Kidney epithelial cell (primary cell): Measurements from ENCODE around the gene ALKAL2. TPM values are rescaled to one million over a fixed set of nuclear protein-coding genes. Genes with fewer than 3 reads are reported as not detected.

ENCODE experiments used
- DNase-seq: peaks from one replicate; pipeline ENCODE4 v3.0.0-alpha.2; 2010; ENCODE audit warnings: low read depth
- H3K27me3 ChIP-seq: 2 replicates; pipeline ENCODE4 v1.6.0; 2011; ENCODE audit warnings: low read length; ENCODE audit not compliant: control insufficient read depth, insufficient read depth
- H3K36me3 ChIP-seq: 2 replicates; pipeline ENCODE4 v1.5.1; 2011; ENCODE audit warnings: low read length; ENCODE audit not compliant: control insufficient read depth, insufficient read depth
- H3K4me3 ChIP-seq: 2 replicates; pipeline ENCODE4 v1.5.1; 2011; ENCODE audit warnings: low read depth, mild to moderate bottlenecking, control low read depth, low read length
- CTCF ChIP-seq: IDR thresholded peaks from 2 replicates; pipeline ENCODE4 v1.5.1; 2011; ENCODE audit warnings: mild to moderate bottlenecking, moderate library complexity, low read length, control low read depth, inconsistent platforms; ENCODE audit not compliant: insufficient read depth, poor library complexity, severe bottlenecking
- total RNA-seq: library from RNA; depleted of rRNA; stranded (reverse); fragments of >200 nt; gene quantifications from 2 replicates; pipeline ENCODE4 v1.2.3, GENCODE V29; 2015

Gene ALKAL2
- total RNA-seq, 1 donor from 2014 or later = 2.5 TPM

GRCh38 chr2:274503-274902 is 13.4 kb downstream of the ALKAL2 start:
- peaks cover 2% of the 10 kb centered on the region for H3K36me3 ChIP-seq
- no peaks in the 10 kb centered on the region for H3K27me3 ChIP-seq
- no peak for TF ChIP-seq CTCF
- H3K4me3 ChIP-seq = no peak overlapping the region
- DNase-seq = no peak

- DNase-seq = no peak
- H3K27me3 ChIP-seq = no peaks in the 10 kb centered on the region
- H3K4me3 ChIP-seq = no peak overlapping the region
- no peak for TF ChIP-seq CTCF
- peaks cover 2% of the 10 kb centered on the region for H3K36me3 ChIP-seq
These were observed 14.6 kb downstream of the ALKAL2 start for GRCh38 chr2:273333-273732.

- no peak overlapping the region for H3K4me3 ChIP-seq
- DNase-seq = no peak
- no peak for TF ChIP-seq CTCF
- H3K27me3 ChIP-seq = no peaks in the 10 kb centered on the region
- H3K36me3 ChIP-seq = no peaks in the 10 kb centered on the region
These were observed 16.0 kb downstream of the ALKAL2 start for GRCh38 chr2:271917-272316.

GRCh38 chr2:270861-271260 is 17.0 kb downstream of the ALKAL2 start:
- no peaks in the 10 kb centered on the region for H3K27me3 ChIP-seq
- H3K36me3 ChIP-seq = no peaks in the 10 kb centered on the region
- no peak for TF ChIP-seq CTCF
- no peak overlapping the region for H3K4me3 ChIP-seq
- no peak for DNase-seq

- no peak overlapping the region for H3K4me3 ChIP-seq
- H3K36me3 ChIP-seq = no peaks in the 10 kb centered on the region
- H3K27me3 ChIP-seq = no peaks in the 10 kb centered on the region
- no peak for DNase-seq
- no peak for TF ChIP-seq CTCF
These were observed 18.4 kb downstream of the ALKAL2 start for GRCh38 chr2:269356-270030.

GRCh38 chr2:268323-268722 is 19.6 kb downstream of the ALKAL2 start:
- no peaks in the 10 kb centered on the region for H3K27me3 ChIP-seq
- TF ChIP-seq CTCF = no peak
- H3K36me3 ChIP-seq = no peaks in the 10 kb centered on the region
- H3K4me3 ChIP-seq = no peak overlapping the region
- DNase-seq = no peak
